ENCODE results near the gene PMM1.

- TF ChIP-seq CTCF (IDR thresholded peaks at IDR 0.05) (no peak), POLR2A (IDR thresholded peaks at IDR 0.05) (no peak), EP300 (IDR thresholded peaks at IDR 0.05) (no peak)
These were observed 23.1 kb upstream of the PMM1 start for GRCh38 chr22:41612603-41613306.
